GM12864 (cell line): ENCODE measurements around the gene EFNB3.

Experiments
- DNase-seq: peaks from one replicate; pipeline ENCODE4 v3.0.0-alpha.2; 2011; ENCODE audit warnings: low read depth
- H3K4me3 ChIP-seq: 2 replicates; pipeline ENCODE4 v1.5.1; 2011; ENCODE audit warnings: mild to moderate bottlenecking, low read depth, low read length, control low read depth
- CTCF ChIP-seq: IDR thresholded peaks from 2 replicates; pipeline ENCODE4 v1.5.1; 2011; ENCODE audit warnings: low read depth, mild to moderate bottlenecking, moderate library complexity, low read length, control low read depth, inconsistent platforms; ENCODE audit errors: missing control alignments

EFNB3 gene

GRCh38 chr17:7754656-7755055 lies 49.7 kb downstream of the EFNB3 start:
- no peak overlapping the region for H3K4me3 ChIP-seq
- no peak for DNase-seq
- TF ChIP-seq CTCF: no peak

GRCh38 chr17:7755095-7755890 lies 50.3 kb downstream of the EFNB3 start:
- DNase-seq: no peak
- no peak for TF ChIP-seq CTCF
- H3K4me3 ChIP-seq: no peak overlapping the region

GRCh38 chr17:7756968-7757367 lies 52.0 kb downstream of the EFNB3 start:
- H3K4me3 ChIP-seq: no peak overlapping the region
- TF ChIP-seq CTCF: no peak
- no peak for DNase-seq
